WTC11 (cell line): Measurements from ENCODE around the gene HEY2. TPM values are rescaled to one million over a fixed set of nuclear protein-coding genes. Genes with fewer than 3 reads are reported as not detected.

ENCODE experiments used
- ATAC-seq: fragments of 200-7000 bp; cut with Tn5 transposase; 2 replicates; pipeline ENCODE4 v1.10.0; 2021; ENCODE audit warnings: mild to moderate bottlenecking, moderate library complexity
- CTCF ChIA-PET: fragments of 300-600 bp; sonication (Branson Sonifier 250); formaldehyde crosslinking; loops from one replicate; lab custom pipeline; 2021; ENCODE audit warnings: antibody characterized with exemption; lab: Charles Lee
- POLR2A ChIA-PET: fragments of 350-600 bp; sonication (Branson Sonifier 250); formaldehyde crosslinking; loops from one replicate; lab custom pipeline; 2021; ENCODE audit warnings: antibody characterized with exemption; lab: Charles Lee
- DNase-seq: peaks from one replicate; pipeline ENCODE4 v3.0.0; 2021; ENCODE audit warnings: low spot score
- H3K27ac Mint-ChIP-seq: 2 replicates; pipeline ENCODE4 v1.8.0; 2021; ENCODE audit warnings: mixed read lengths
- H3K27me3 Mint-ChIP-seq: 2 replicates; pipeline ENCODE4 v1.8.0; 2021; ENCODE audit warnings: low read depth, mild to moderate bottlenecking, moderate library complexity, mixed read lengths
- H3K36me3 Mint-ChIP-seq: 2 replicates; pipeline ENCODE4 v1.8.0; 2021; ENCODE audit warnings: mixed read lengths
- H3K4me1 Mint-ChIP-seq: 2 replicates; pipeline ENCODE4 v1.8.0; 2022; ENCODE audit warnings: mixed read lengths
- H3K4me3 Mint-ChIP-seq: 2 replicates; pipeline ENCODE4 v1.8.0; 2021; ENCODE audit warnings: mild to moderate bottlenecking, moderate library complexity, mixed read lengths
- H3K9me3 Mint-ChIP-seq: 2 replicates; pipeline ENCODE4 v1.8.0; 2021; ENCODE audit warnings: mixed read lengths
- CREB1 ChIP-seq: sonication (generic); formaldehyde crosslinking; IDR thresholded peaks from 2 replicates; pipeline ENCODE4 v1.8.0; 2023; ENCODE audit warnings: mild to moderate bottlenecking, missing genetic modification reagents
- FOXJ3 ChIP-seq: sonication (generic); formaldehyde crosslinking; IDR thresholded peaks from 2 replicates; pipeline ENCODE4 v1.9.0; 2021; ENCODE audit warnings: missing genetic modification reagents, mild to moderate bottlenecking, borderline replicate concordance
- GABPB1 ChIP-seq: sonication (generic); formaldehyde crosslinking; IDR thresholded peaks from 2 replicates; pipeline ENCODE4 v1.8.1; 2023; ENCODE audit warnings: mild to moderate bottlenecking, missing genetic modification reagents
- HMGA2 ChIP-seq: fragments of 250-450 bp; sonication (Bioruptor Pico); IDR thresholded peaks from 2 replicates; pipeline ENCODE4 v1.4.0; 2021; ENCODE audit warnings: mild to moderate bottlenecking, moderate library complexity
- IRF2 ChIP-seq: sonication (generic); formaldehyde crosslinking; IDR thresholded peaks from 2 replicates; pipeline ENCODE4 v1.8.0; 2022; ENCODE audit warnings: low read depth, missing genetic modification reagents, borderline replicate concordance
- NFATC4 ChIP-seq: fragments of 250-450 bp; sonication (Bioruptor Pico); IDR thresholded peaks from 2 replicates; pipeline ENCODE4 v1.9.0; 2021; ENCODE audit warnings: mild to moderate bottlenecking
- NR3C1 ChIP-seq: sonication (generic); formaldehyde crosslinking; conservative IDR thresholded peaks from 2 replicates; pipeline ENCODE4 v1.8.1; 2023; ENCODE audit warnings: low read depth, mild to moderate bottlenecking, missing genetic modification reagents
- RELA ChIP-seq: sonication (generic); formaldehyde crosslinking; IDR thresholded peaks from 2 replicates; pipeline ENCODE4 v1.8.1; 2022; ENCODE audit warnings: missing genetic modification reagents, mild to moderate bottlenecking, borderline replicate concordance
- SMAD4 ChIP-seq: sonication (generic); formaldehyde crosslinking; IDR thresholded peaks from 2 replicates; pipeline ENCODE4 v1.8.0; 2022; ENCODE audit warnings: mild to moderate bottlenecking, missing genetic modification reagents
- SOX15 ChIP-seq: fragments of 250-450 bp; sonication (Bioruptor Pico); IDR thresholded peaks from 2 replicates; pipeline ENCODE4 v1.9.0; 2021; ENCODE audit warnings: mild to moderate bottlenecking
- TEAD1 ChIP-seq: sonication (generic); formaldehyde crosslinking; IDR thresholded peaks from 2 replicates; pipeline ENCODE4 v1.8.0; 2022; ENCODE audit warnings: mild to moderate bottlenecking, missing genetic modification reagents
- ZNF317 ChIP-seq: sonication (generic); formaldehyde crosslinking; IDR thresholded peaks from 2 replicates; pipeline ENCODE4 v1.8.1; 2023; ENCODE audit warnings: low read depth, mild to moderate bottlenecking, moderate library complexity, missing genetic modification reagents, borderline replicate concordance
- total RNA-seq: library from RNA; stranded (reverse); gene quantifications from 3 replicates; pipeline ENCODE4 v1.2.3, GENCODE V29; 2021
- TF ChIP-seq, protein P1 (sequence below): fragments of 250-450 bp; sonication (Bioruptor Pico); IDR thresholded peaks from 2 replicates; pipeline ENCODE4 v1.8.0; 2021; ENCODE audit warnings: mild to moderate bottlenecking
- TF ChIP-seq, protein P2 (sequence below): sonication (generic); formaldehyde crosslinking; IDR thresholded peaks from 2 replicates; pipeline ENCODE4 v1.8.1; 2022; ENCODE audit warnings: low read depth, mild to moderate bottlenecking, moderate library complexity, missing genetic modification reagents, borderline replicate concordance
- TF ChIP-seq, protein P3 (sequence below): sonication (generic); formaldehyde crosslinking; conservative IDR thresholded peaks from 2 replicates; pipeline ENCODE4 v1.8.1; 2023; ENCODE audit warnings: mild to moderate bottlenecking, low read depth, missing genetic modification reagents, moderate library complexity
- TF ChIP-seq, protein P4 (sequence below): sonication (generic); formaldehyde crosslinking; IDR thresholded peaks from 2 replicates; pipeline ENCODE4 v1.8.0; 2022; ENCODE audit warnings: mild to moderate bottlenecking, missing genetic modification reagents
- TF ChIP-seq, protein P5 (sequence below): sonication (generic); formaldehyde crosslinking; IDR thresholded peaks from 2 replicates; pipeline ENCODE4 v1.8.1; 2023; ENCODE audit warnings: mild to moderate bottlenecking, missing genetic modification reagents, moderate library complexity
- TF ChIP-seq, protein P6 (sequence below): sonication (generic); formaldehyde crosslinking; IDR thresholded peaks from 2 replicates; pipeline ENCODE4 v1.8.0; 2022; ENCODE audit warnings: mild to moderate bottlenecking, missing genetic modification reagents
- TF ChIP-seq, protein P7 (sequence below): fragments of 250-450 bp; sonication (Bioruptor Pico); conservative IDR thresholded peaks from 2 replicates; pipeline ENCODE4 v1.9.0; 2021; ENCODE audit warnings: mild to moderate bottlenecking
- TF ChIP-seq, protein P8 (sequence below): sonication (generic); formaldehyde crosslinking; IDR thresholded peaks from 2 replicates; pipeline ENCODE4 v1.8.1; 2023; ENCODE audit warnings: mild to moderate bottlenecking, missing genetic modification reagents, moderate library complexity

Gene HEY2
- total RNA-seq, 1 experiment from 2014 or later, result 10.6 TPM

DNA sequence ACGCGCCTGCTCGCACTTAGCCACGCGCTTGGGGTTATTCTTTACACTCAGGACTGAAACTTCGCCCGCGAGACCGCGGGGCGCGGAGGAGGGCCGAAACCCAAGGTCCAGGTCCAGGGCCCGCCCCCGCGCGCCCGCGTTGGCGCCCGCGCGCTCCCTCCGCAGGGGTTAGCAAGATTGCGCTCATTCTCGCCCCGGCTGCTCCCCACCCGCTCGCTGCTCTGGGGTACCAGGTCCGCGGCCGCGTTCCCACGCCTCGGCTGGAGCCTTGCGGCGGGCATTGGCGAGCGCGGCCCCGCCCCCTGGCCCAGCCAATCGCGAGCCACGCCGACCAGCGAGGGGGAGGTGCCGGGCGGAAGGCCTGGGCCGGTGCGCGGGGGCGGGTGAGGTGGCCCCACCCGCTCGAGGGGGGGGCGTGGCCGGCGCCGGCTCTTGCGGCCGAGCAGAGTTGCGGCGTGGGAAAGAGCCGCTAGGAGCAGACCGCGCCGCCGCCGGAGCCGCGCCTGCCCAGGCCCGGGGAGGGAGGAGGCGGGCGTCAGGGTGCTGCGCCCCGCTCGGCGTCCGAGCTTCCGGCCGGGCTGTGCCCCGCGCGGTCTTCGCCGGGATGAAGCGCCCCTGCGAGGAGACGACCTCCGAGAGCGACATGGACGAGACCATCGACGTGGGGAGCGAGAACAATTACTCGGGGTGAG lies at the start of gene HEY2 (continued):
- TF ChIP-seq, protein P1, sequence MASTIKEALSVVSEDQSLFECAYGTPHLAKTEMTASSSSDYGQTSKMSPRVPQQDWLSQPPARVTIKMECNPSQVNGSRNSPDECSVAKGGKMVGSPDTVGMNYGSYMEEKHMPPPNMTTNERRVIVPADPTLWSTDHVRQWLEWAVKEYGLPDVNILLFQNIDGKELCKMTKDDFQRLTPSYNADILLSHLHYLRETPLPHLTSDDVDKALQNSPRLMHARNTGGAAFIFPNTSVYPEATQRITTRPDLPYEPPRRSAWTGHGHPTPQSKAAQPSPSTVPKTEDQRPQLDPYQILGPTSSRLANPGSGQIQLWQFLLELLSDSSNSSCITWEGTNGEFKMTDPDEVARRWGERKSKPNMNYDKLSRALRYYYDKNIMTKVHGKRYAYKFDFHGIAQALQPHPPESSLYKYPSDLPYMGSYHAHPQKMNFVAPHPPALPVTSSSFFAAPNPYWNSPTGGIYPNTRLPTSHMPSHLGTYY (CRISPR knock-in tag), result no peak
- TF ChIP-seq CREB1 (CRISPR knock-in tag) (no peak), ZNF317 (CRISPR knock-in tag) (no peak), SOX15 (no peak), GABPB1 (CRISPR knock-in tag) (no peak), NFATC4 (CRISPR knock-in tag) (no peak), SMAD4 (CRISPR knock-in tag) (no peak), IRF2 (CRISPR knock-in tag) (no peak), NR3C1 (no peak)
- TF ChIP-seq, protein P2, sequence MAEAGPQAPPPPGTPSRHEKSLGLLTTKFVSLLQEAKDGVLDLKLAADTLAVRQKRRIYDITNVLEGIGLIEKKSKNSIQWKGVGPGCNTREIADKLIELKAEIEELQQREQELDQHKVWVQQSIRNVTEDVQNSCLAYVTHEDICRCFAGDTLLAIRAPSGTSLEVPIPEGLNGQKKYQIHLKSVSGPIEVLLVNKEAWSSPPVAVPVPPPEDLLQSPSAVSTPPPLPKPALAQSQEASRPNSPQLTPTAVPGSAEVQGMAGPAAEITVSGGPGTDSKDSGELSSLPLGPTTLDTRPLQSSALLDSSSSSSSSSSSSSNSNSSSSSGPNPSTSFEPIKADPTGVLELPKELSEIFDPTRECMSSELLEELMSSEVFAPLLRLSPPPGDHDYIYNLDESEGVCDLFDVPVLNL (CRISPR knock-in tag), result no peak
- TF ChIP-seq, protein P3, sequence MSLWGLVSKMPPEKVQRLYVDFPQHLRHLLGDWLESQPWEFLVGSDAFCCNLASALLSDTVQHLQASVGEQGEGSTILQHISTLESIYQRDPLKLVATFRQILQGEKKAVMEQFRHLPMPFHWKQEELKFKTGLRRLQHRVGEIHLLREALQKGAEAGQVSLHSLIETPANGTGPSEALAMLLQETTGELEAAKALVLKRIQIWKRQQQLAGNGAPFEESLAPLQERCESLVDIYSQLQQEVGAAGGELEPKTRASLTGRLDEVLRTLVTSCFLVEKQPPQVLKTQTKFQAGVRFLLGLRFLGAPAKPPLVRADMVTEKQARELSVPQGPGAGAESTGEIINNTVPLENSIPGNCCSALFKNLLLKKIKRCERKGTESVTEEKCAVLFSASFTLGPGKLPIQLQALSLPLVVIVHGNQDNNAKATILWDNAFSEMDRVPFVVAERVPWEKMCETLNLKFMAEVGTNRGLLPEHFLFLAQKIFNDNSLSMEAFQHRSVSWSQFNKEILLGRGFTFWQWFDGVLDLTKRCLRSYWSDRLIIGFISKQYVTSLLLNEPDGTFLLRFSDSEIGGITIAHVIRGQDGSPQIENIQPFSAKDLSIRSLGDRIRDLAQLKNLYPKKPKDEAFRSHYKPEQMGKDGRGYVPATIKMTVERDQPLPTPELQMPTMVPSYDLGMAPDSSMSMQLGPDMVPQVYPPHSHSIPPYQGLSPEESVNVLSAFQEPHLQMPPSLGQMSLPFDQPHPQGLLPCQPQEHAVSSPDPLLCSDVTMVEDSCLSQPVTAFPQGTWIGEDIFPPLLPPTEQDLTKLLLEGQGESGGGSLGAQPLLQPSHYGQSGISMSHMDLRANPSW (CRISPR knock-in tag), result no peak
- TF ChIP-seq, protein P4, sequence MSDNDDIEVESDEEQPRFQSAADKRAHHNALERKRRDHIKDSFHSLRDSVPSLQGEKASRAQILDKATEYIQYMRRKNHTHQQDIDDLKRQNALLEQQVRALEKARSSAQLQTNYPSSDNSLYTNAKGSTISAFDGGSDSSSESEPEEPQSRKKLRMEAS (CRISPR knock-in tag), result no peak; the same call in 1 of the 2 replicates
- TF ChIP-seq, protein P5, sequence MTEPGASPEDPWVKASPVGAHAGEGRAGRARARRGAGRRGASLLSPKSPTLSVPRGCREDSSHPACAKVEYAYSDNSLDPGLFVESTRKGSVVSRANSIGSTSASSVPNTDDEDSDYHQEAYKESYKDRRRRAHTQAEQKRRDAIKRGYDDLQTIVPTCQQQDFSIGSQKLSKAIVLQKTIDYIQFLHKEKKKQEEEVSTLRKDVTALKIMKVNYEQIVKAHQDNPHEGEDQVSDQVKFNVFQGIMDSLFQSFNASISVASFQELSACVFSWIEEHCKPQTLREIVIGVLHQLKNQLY, result no peak

DNA sequence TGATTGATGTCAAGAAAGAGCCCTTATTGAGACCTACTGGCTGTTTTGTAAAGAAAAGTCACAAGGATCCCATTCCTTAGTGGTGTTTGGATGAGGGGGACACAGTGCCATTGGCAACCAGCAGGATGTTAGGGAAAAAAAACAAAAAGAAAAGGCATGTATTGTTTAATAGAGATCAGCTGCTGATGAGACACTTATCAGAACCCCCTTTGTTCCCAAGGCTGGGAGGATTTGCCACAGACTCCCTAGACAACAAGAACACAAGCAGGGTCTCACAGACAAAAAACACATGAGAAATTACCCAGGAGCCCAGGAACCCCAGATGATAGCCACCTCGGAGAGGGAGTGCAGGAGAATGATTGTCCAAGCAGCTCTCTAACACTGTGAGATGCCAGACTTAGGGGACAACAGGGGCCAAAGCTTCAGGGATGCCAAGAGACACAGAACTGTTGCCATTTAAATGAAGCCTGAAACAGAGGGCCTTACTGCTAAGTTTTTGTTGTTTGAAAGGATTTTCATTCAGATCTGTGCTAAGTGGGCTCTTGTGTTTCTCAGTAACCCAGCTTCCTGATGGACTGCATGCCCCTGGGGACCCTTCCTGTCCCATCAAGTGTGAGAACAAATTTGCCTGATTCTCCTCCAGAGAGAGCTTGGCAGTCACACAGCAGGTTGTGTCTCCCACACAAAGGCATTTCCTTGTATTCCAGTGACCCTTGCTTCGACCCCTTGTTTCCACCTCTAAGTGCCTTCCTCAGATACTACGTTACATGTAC lies 48.7 kb upstream of the HEY2 start:
- Mint-ChIP-seq H3K27me3 (peaks cover 2% of the 10 kb centered on the region; the same call in 1 of the 2 replicates), H3K27ac (peak overlapping the region; percentile 95), H3K36me3 (peaks cover 93% of the 10 kb centered on the region), H3K4me3 (peak overlapping the region; percentile 99), H3K9me3 (peaks cover 49% of the 10 kb centered on the region), H3K4me1 (peaks cover 66% of the 10 kb centered on the region)
- DNase-seq, result no peak
- POLR2A ChIA-PET, result interaction anchor here (0.5 to 1.7 kb wide), 5 partner anchors 45 to 284 kb away, joined by 3 to 7 read pairs (median 4); partner anchors contain the start of gene HEY2
- CTCF ChIA-PET, result interaction anchor here (2.5 kb wide), 1 partner anchor 53 kb away, joined by 16 read pairs; no protein-coding TSS in a partner anchor
- ATAC-seq, result peak; percentile 75
- TF ChIP-seq HMGA2 (CRISPR knock-in tag), result no peak
- TF ChIP-seq, protein P6, sequence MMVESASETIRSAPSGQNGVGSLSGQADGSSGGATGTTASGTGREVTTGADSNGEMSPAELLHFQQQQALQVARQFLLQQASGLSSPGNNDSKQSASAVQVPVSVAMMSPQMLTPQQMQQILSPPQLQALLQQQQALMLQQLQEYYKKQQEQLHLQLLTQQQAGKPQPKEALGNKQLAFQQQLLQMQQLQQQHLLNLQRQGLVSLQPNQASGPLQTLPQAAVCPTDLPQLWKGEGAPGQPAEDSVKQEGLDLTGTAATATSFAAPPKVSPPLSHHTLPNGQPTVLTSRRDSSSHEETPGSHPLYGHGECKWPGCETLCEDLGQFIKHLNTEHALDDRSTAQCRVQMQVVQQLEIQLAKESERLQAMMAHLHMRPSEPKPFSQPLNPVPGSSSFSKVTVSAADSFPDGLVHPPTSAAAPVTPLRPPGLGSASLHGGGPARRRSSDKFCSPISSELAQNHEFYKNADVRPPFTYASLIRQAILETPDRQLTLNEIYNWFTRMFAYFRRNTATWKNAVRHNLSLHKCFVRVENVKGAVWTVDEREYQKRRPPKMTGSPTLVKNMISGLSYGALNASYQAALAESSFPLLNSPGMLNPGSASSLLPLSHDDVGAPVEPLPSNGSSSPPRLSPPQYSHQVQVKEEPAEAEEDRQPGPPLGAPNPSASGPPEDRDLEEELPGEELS (CRISPR knock-in tag), result no peak; the same call in 1 of the 2 replicates
- no peak for TF ChIP-seq FOXJ3 (CRISPR knock-in tag)
- TF ChIP-seq, protein P7, sequence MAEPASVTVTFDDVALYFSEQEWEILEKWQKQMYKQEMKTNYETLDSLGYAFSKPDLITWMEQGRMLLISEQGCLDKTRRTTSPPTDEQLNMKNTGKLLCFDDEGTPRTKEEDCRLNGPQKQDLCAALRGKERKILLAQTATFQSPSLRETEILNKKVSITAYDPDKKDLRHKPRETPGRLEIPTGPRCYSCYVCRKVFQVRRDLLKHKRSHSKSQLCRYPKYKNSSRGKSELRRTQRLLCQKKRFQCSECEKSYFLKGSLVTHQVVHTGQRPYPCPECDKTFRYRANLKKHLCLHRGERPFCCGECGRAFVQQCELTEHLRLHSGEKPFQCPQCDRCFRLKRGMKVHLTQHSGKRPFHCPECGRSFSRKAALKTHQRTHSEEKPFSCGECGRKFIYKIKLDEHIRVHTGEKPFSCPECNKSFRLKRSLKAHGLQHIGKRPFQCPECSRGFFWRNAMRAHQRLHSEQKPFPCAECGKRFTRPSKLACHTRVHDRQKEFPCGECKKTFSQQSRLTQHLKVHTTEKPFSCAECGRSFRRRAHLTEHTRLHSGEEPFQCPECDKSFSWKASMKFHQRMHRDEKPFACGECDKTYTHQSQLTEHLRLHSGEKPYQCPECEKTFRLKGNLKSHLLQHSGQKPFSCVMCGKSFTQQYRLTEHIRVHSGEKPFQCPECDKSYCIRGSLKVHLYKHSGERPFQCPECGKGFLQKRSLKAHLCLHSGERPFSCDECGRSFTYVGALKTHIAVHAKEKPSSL (CRISPR knock-in tag), result peak; percentile 87
- TF ChIP-seq RELA (CRISPR knock-in tag), result no peak
- TF ChIP-seq, protein P8, sequence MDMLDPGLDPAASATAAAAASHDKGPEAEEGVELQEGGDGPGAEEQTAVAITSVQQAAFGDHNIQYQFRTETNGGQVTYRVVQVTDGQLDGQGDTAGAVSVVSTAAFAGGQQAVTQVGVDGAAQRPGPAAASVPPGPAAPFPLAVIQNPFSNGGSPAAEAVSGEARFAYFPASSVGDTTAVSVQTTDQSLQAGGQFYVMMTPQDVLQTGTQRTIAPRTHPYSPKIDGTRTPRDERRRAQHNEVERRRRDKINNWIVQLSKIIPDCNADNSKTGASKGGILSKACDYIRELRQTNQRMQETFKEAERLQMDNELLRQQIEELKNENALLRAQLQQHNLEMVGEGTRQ (CRISPR knock-in tag), result peak; percentile 38; the same call in 1 of the 2 replicates
- 0 out of 2 replicates have a peak, but pooled peaks have one; percentile 52 for TF ChIP-seq TEAD1 (CRISPR knock-in tag)
